ENCODE measurements around the gene ACTMAP.

DNA sequence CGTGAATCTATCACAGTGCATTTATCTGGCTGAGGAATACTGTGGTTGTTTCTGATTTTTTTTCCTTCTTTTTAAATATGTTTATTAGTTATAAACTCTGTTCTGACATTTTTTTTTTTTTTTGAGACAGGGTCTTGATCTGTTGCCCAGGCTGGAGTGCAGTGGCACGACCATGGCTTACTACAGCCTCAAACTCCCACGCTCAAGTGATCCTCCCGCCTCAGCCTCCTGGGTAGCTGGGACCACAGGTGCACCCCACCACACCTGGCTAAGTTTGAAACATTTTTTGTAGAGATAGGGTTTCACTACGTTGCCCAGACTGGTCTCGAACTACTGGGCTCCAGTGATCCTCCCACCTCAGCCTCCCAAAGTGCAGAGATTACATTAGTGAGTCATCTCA, 53.3 kb downstream of the ACTMAP start:
- TF ChIP-seq, protein P1, sequence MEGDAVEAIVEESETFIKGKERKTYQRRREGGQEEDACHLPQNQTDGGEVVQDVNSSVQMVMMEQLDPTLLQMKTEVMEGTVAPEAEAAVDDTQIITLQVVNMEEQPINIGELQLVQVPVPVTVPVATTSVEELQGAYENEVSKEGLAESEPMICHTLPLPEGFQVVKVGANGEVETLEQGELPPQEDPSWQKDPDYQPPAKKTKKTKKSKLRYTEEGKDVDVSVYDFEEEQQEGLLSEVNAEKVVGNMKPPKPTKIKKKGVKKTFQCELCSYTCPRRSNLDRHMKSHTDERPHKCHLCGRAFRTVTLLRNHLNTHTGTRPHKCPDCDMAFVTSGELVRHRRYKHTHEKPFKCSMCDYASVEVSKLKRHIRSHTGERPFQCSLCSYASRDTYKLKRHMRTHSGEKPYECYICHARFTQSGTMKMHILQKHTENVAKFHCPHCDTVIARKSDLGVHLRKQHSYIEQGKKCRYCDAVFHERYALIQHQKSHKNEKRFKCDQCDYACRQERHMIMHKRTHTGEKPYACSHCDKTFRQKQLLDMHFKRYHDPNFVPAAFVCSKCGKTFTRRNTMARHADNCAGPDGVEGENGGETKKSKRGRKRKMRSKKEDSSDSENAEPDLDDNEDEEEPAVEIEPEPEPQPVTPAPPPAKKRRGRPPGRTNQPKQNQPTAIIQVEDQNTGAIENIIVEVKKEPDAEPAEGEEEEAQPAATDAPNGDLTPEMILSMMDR (IDR thresholded peaks at IDR 0.05) = no peak
- TF ChIP-seq POLR2A (IDR thresholded peaks at IDR 0.05) = no peak

Data from thyroid gland (tissue), 4 donors.